Endodermal cell (in vitro differentiated cells): Measurements from ENCODE around the gene SLFN5. TPM values are rescaled to one million over a fixed set of nuclear protein-coding genes. Genes with fewer than 3 reads are reported as not detected.

ENCODE experiments used
- DNase-seq: peaks from one replicate; pipeline ENCODE4 v3.0.0-alpha.2; 2017
- H3K27ac ChIP-seq: 2 replicates; pipeline ENCODE4 v1.5.1; 2013; ENCODE audit warnings: mild to moderate bottlenecking, low read depth, low read length, moderate library complexity
- H3K27me3 ChIP-seq: 2 replicates; pipeline ENCODE4 v1.6.1; 2013; ENCODE audit warnings: mild to moderate bottlenecking, low read length, moderate library complexity; ENCODE audit not compliant: insufficient read depth, control insufficient read depth, poor library complexity, severe bottlenecking
- H3K36me3 ChIP-seq: 2 replicates; pipeline ENCODE4 v1.7.0; 2013; ENCODE audit warnings: mild to moderate bottlenecking, low read length, moderate library complexity; ENCODE audit not compliant: control insufficient read depth, insufficient read depth
- H3K4me1 ChIP-seq: one replicate; pipeline ENCODE4 v1.7.0; 2013; ENCODE audit warnings: low read length; ENCODE audit not compliant: control insufficient read depth, insufficient read depth
- H3K4me3 ChIP-seq: 2 replicates; pipeline ENCODE4 v1.5.1; 2013; ENCODE audit warnings: mild to moderate bottlenecking, low read length, moderate library complexity
- H3K9ac ChIP-seq: 2 replicates; pipeline ENCODE4 v1.6.1; 2013; ENCODE audit warnings: mild to moderate bottlenecking, low read length, moderate library complexity; ENCODE audit not compliant: poor library complexity, severe bottlenecking; ENCODE audit errors: extremely low read depth
- H3K9me3 ChIP-seq: 2 replicates; pipeline ENCODE4 v1.6.1; 2013; ENCODE audit warnings: mild to moderate bottlenecking, low read length, moderate library complexity; ENCODE audit not compliant: control insufficient read depth
- H3K27ac Mint-ChIP-seq: 2 replicates; pipeline ENCODE4 v1.8.0; 2020; ENCODE audit warnings: mixed read lengths
- H3K27me3 Mint-ChIP-seq: 2 replicates; pipeline ENCODE4 v1.8.0; 2021; ENCODE audit warnings: mild to moderate bottlenecking, mixed read lengths; ENCODE audit not compliant: insufficient read depth
- H3K36me3 Mint-ChIP-seq: 2 replicates; pipeline ENCODE4 v1.8.0; 2020; ENCODE audit warnings: low read depth, mixed read lengths
- H3K4me1 Mint-ChIP-seq: 2 replicates; pipeline ENCODE4 v1.8.0; 2020; ENCODE audit warnings: mixed read lengths
- H3K4me3 Mint-ChIP-seq: 2 replicates; pipeline ENCODE4 v1.8.0; 2020; ENCODE audit warnings: mild to moderate bottlenecking, moderate library complexity, mixed read lengths
- H3K9me3 Mint-ChIP-seq: 2 replicates; pipeline ENCODE4 v1.8.0; 2020; ENCODE audit warnings: mild to moderate bottlenecking, mixed read lengths
- CTCF ChIP-seq: fragments of 200-600 bp; sonication (generic); conservative IDR thresholded peaks from 2 replicates; pipeline ENCODE4 v1.5.0; 2021; ENCODE audit warnings: antibody characterized with exemption, mild to moderate bottlenecking
- WGBS, 2 experiments: methylation state at CpG; one replicate each; pipeline versions ENCODE4 v1.1.5 to v1.1.7; 2013; ENCODE audit warnings: missing lambda C conversion rate in 2 of 2, mixed read lengths in 1 of 2; ENCODE audit not compliant: insufficient coverage in 1 of 2, insufficient read length in 1 of 2; 5-methylcytosine and 5-hydroxymethylcytosine counted together
- total RNA-seq, 2 donors: library from RNA; stranded (reverse); fragmentation: NEBNext Ultra II Directional in 1 of 2; extraction: Animal tissue kit (Norgen Biotek cat#: 25700) in 1 of 2; gene quantifications; 2 replicates in 1 of 2; 3 replicates in 1 of 2; pipeline ENCODE4 v1.2.1, GENCODE V29; 2021

SLFN5 gene
- total RNA-seq, 2 donors from 2014 or later = 12.4 TPM

GRCh38 chr17:35245196-35245486, 2.3 kb downstream of the SLFN5 start:
- H3K4me1 Mint-ChIP-seq = peaks cover 18% of the 10 kb centered on the region
- Histone ChIP-seq H3K27ac (no peak overlapping the region), H3K9ac (no peak overlapping the region), H3K27me3 (no peaks in the 10 kb centered on the region), H3K4me3 (peak overlapping the region; percentile 95), H3K9me3 (no peaks in the 10 kb centered on the region), H3K36me3 (no peaks in the 10 kb centered on the region), H3K4me1 (peaks cover 8% of the 10 kb centered on the region)
- no peak overlapping the region for H3K27ac Mint-ChIP-seq
- peaks cover 2% of the 10 kb centered on the region for H3K27me3 Mint-ChIP-seq
- TF ChIP-seq CTCF = no peak
- WGBS, 2 experiments = 80 to 89% methylated on average over 1 of the region's 1 CpG
- no peak overlapping the region for H3K4me3 Mint-ChIP-seq
- no peaks in the 10 kb centered on the region for H3K9me3 Mint-ChIP-seq
- peaks cover 8% of the 10 kb centered on the region for H3K36me3 Mint-ChIP-seq
- DNase-seq = no peak

- Histone ChIP-seq H3K4me3 (no peak overlapping the region), H3K4me1 (peaks cover 4% of the 10 kb centered on the region), H3K9me3 (no peaks in the 10 kb centered on the region), H3K27ac (no peak overlapping the region), H3K36me3 (no peaks in the 10 kb centered on the region), H3K27me3 (no peaks in the 10 kb centered on the region), H3K9ac (no peak overlapping the region)
- 86 to 100% methylated on average over 1 to 2 of the region's 2 CpGs for WGBS, 2 experiments
- H3K4me1 Mint-ChIP-seq = no peaks in the 10 kb centered on the region
- H3K27ac Mint-ChIP-seq = no peak overlapping the region
- no peaks in the 10 kb centered on the region for H3K9me3 Mint-ChIP-seq
- H3K27me3 Mint-ChIP-seq = no peaks in the 10 kb centered on the region
- H3K36me3 Mint-ChIP-seq = peaks cover 8% of the 10 kb centered on the region
- no peak overlapping the region for H3K4me3 Mint-ChIP-seq
- TF ChIP-seq CTCF = no peak
- no peak for DNase-seq
Measured at GRCh38 chr17:35252651-35253050, 9.8 kb downstream of the SLFN5 start.

GRCh38 chr17:35254107-35254773, 11.4 kb downstream of the SLFN5 start:
- peak; percentile 18 for DNase-seq
- Mint-ChIP-seq H3K27ac (no peak overlapping the region), H3K4me1 (no peaks in the 10 kb centered on the region), H3K36me3 (peaks cover 11% of the 10 kb centered on the region), H3K4me3 (no peak overlapping the region), H3K9me3 (no peaks in the 10 kb centered on the region), H3K27me3 (no peaks in the 10 kb centered on the region)
- TF ChIP-seq CTCF = no peak
- Histone ChIP-seq H3K4me3 (no peak overlapping the region), H3K27me3 (no peaks in the 10 kb centered on the region), H3K36me3 (no peaks in the 10 kb centered on the region), H3K27ac (no peak overlapping the region), H3K4me1 (peaks cover 4% of the 10 kb centered on the region), H3K9ac (no peak overlapping the region), H3K9me3 (no peaks in the 10 kb centered on the region)
- WGBS, 2 experiments = 91 to 95% methylated on average over 6 to 7 of the region's 8 CpGs
